WTC11 (cell line): Measurements from ENCODE around the gene GLTPD2. TPM values are rescaled to one million over a fixed set of nuclear protein-coding genes. Genes with fewer than 3 reads are reported as not detected.
A peak's percentile ranks its signal among the peaks of the same experiment; 100 is the strongest.

Experiments used
- ATAC-seq: fragments of 200-7000 bp; cut with Tn5 transposase; 2 replicates; pipeline ENCODE4 v1.10.0; 2021; ENCODE audit warnings: mild to moderate bottlenecking, moderate library complexity
- CTCF ChIA-PET: fragments of 300-600 bp; sonication (Branson Sonifier 250); formaldehyde crosslinking; loops from one replicate; lab custom pipeline; 2021; ENCODE audit warnings: antibody characterized with exemption; lab: Charles Lee
- POLR2A ChIA-PET: fragments of 350-600 bp; sonication (Branson Sonifier 250); formaldehyde crosslinking; loops from one replicate; lab custom pipeline; 2021; ENCODE audit warnings: antibody characterized with exemption; lab: Charles Lee
- DNase-seq: peaks from one replicate; pipeline ENCODE4 v3.0.0; 2021; ENCODE audit warnings: low spot score
- H3K27ac Mint-ChIP-seq: 2 replicates; pipeline ENCODE4 v1.8.0; 2021; ENCODE audit warnings: mixed read lengths
- H3K27me3 Mint-ChIP-seq: 2 replicates; pipeline ENCODE4 v1.8.0; 2021; ENCODE audit warnings: low read depth, mild to moderate bottlenecking, moderate library complexity, mixed read lengths
- H3K36me3 Mint-ChIP-seq: 2 replicates; pipeline ENCODE4 v1.8.0; 2021; ENCODE audit warnings: mixed read lengths
- H3K4me1 Mint-ChIP-seq: 2 replicates; pipeline ENCODE4 v1.8.0; 2022; ENCODE audit warnings: mixed read lengths
- H3K4me3 Mint-ChIP-seq: 2 replicates; pipeline ENCODE4 v1.8.0; 2021; ENCODE audit warnings: mild to moderate bottlenecking, moderate library complexity, mixed read lengths
- H3K9me3 Mint-ChIP-seq: 2 replicates; pipeline ENCODE4 v1.8.0; 2021; ENCODE audit warnings: mixed read lengths
- FOXK1 ChIP-seq: sonication (generic); formaldehyde crosslinking; IDR thresholded peaks from 2 replicates; pipeline ENCODE4 v1.8.0; 2022; ENCODE audit warnings: mild to moderate bottlenecking, moderate library complexity, missing genetic modification reagents
- FOXP1 ChIP-seq: sonication (generic); formaldehyde crosslinking; IDR thresholded peaks from 2 replicates; pipeline ENCODE4 v1.8.0; 2022; ENCODE audit warnings: missing genetic modification reagents, mild to moderate bottlenecking, moderate library complexity, borderline replicate concordance
- KAT7 ChIP-seq: sonication (generic); formaldehyde crosslinking; IDR thresholded peaks from 2 replicates; pipeline ENCODE4 v1.8.1; 2023; ENCODE audit warnings: missing genetic modification reagents, mild to moderate bottlenecking, borderline replicate concordance
- SP1 ChIP-seq: sonication (generic); formaldehyde crosslinking; conservative IDR thresholded peaks from 2 replicates; pipeline ENCODE4 v1.8.1; 2022; ENCODE audit warnings: missing genetic modification reagents
- TP53 ChIP-seq: sonication (generic); formaldehyde crosslinking; IDR thresholded peaks from 2 replicates; pipeline ENCODE4 v1.8.1; 2023; ENCODE audit warnings: mild to moderate bottlenecking, missing genetic modification reagents
- ZNF263 ChIP-seq: sonication (generic); formaldehyde crosslinking; IDR thresholded peaks from 2 replicates; pipeline ENCODE4 v1.8.1; 2022; ENCODE audit warnings: low read depth, mild to moderate bottlenecking, moderate library complexity, missing genetic modification reagents
- ZNF396 ChIP-seq: fragments of 250-450 bp; sonication (Bioruptor Pico); IDR thresholded peaks from 2 replicates; pipeline ENCODE4 v1.8.0; 2021; ENCODE audit warnings: mild to moderate bottlenecking, moderate library complexity, borderline replicate concordance
- ZNF416 ChIP-seq: fragments of 250-450 bp; sonication (Bioruptor Pico); IDR thresholded peaks from 2 replicates; pipeline ENCODE4 v1.9.0; 2021; ENCODE audit warnings: mild to moderate bottlenecking, inconsistent platforms
- total RNA-seq: library from RNA; stranded (reverse); gene quantifications from 3 replicates; pipeline ENCODE4 v1.2.3, GENCODE V29; 2021
- TF ChIP-seq, protein P1 (sequence below): sonication (generic); formaldehyde crosslinking; IDR thresholded peaks from 2 replicates; pipeline ENCODE4 v1.8.0; 2023; ENCODE audit warnings: missing genetic modification reagents, mild to moderate bottlenecking, borderline replicate concordance
- TF ChIP-seq, protein P2 (sequence below): sonication (generic); formaldehyde crosslinking; IDR thresholded peaks from 2 replicates; pipeline ENCODE4 v1.8.1; 2022; ENCODE audit warnings: mild to moderate bottlenecking, moderate library complexity, missing genetic modification reagents
- TF ChIP-seq, protein P3 (sequence below): fragments of 250-450 bp; sonication (Bioruptor Pico); IDR thresholded peaks from 2 replicates; pipeline ENCODE4 v1.9.0; 2021; ENCODE audit warnings: mild to moderate bottlenecking
- TF ChIP-seq, protein P4 (sequence below): sonication (generic); formaldehyde crosslinking; IDR thresholded peaks from 2 replicates; pipeline ENCODE4 v1.8.0; 2022; ENCODE audit warnings: mild to moderate bottlenecking, missing genetic modification reagents
- TF ChIP-seq, protein P5 (sequence below): sonication (generic); formaldehyde crosslinking; IDR thresholded peaks from 2 replicates; pipeline ENCODE4 v1.8.0; 2022; ENCODE audit warnings: mild to moderate bottlenecking, missing genetic modification reagents

Gene GLTPD2
- total RNA-seq, 1 experiment from 2014 or later: not detected

DNA sequence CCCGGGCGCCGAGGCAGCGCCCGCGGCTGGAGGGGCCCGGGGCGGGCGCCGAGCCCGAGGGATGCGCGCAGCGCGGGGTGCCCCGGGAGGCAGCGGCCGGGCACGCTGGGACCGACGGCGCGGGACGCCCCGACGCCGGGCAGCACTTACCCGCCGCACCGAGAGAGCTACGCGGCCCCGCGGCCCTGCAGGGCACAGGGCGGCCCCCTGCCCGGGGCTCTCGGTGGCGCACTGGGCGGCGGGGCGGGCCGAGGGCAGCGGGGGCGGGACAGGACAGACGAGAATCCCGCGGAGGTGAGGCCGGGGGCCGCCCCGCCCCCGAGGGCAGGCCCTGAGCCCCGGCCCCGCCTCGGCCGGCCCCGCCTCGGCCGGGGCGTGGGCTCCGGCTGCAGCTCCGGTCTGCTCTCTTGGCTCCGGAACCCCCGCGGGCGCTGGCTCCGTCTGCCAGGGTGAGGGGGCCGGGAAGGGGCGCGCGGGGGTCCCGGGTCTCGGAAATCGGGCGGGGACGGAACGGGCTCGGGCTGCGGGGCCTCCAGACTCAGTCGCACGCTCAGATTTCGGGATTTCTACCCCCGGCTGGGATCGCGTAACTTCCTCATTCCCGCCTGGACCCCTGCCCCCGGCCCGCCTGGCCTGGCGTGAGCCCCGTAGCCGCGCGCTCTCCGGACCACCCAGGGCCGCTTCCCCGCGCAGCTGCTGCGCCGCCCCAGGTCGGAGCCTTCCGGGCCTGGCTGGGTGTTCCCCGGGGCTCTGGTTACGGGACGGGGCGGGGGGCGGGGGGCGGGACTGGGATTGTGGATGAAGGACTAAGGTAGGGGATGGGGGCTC, 18.2 kb downstream of the GLTPD2 start, which contains the start of gene PLD2:
Gene PLD2, plus strand, starts transcription at position 376 of the 828 bp plus-strand sequence. CDS start 621 bp downstream, outside the sequence.
- peak; percentile 95 for ATAC-seq
- peaks cover 4% of the 10 kb centered on the region; the same call in 1 of the 2 replicates for H3K27me3 Mint-ChIP-seq
- ChIA-PET CTCF (interaction anchor here (0.6 to 3.7 kb wide), 12 partner anchors 11 to 500 kb away, joined by 3 to 27 read pairs (median 4); partner anchors contain the start of genes ARRB2, GLTPD2, MED11 and PSMB6), POLR2A (interaction anchor here (0.5 to 1.6 kb wide), 5 partner anchors 11 to 248 kb away, joined by 3 to 12 read pairs (median 3); partner anchors contain the start of gene PSMB6)
- TF ChIP-seq ZNF416 (CRISPR knock-in tag): 0 out of 2 replicates have a peak, but pooled peaks have one; percentile 37
- no peak for TF ChIP-seq ZNF396 (CRISPR knock-in tag)
- TF ChIP-seq FOXP1: 0 out of 2 replicates have a peak, but pooled peaks have one; percentile 28
- TF ChIP-seq, protein P1, sequence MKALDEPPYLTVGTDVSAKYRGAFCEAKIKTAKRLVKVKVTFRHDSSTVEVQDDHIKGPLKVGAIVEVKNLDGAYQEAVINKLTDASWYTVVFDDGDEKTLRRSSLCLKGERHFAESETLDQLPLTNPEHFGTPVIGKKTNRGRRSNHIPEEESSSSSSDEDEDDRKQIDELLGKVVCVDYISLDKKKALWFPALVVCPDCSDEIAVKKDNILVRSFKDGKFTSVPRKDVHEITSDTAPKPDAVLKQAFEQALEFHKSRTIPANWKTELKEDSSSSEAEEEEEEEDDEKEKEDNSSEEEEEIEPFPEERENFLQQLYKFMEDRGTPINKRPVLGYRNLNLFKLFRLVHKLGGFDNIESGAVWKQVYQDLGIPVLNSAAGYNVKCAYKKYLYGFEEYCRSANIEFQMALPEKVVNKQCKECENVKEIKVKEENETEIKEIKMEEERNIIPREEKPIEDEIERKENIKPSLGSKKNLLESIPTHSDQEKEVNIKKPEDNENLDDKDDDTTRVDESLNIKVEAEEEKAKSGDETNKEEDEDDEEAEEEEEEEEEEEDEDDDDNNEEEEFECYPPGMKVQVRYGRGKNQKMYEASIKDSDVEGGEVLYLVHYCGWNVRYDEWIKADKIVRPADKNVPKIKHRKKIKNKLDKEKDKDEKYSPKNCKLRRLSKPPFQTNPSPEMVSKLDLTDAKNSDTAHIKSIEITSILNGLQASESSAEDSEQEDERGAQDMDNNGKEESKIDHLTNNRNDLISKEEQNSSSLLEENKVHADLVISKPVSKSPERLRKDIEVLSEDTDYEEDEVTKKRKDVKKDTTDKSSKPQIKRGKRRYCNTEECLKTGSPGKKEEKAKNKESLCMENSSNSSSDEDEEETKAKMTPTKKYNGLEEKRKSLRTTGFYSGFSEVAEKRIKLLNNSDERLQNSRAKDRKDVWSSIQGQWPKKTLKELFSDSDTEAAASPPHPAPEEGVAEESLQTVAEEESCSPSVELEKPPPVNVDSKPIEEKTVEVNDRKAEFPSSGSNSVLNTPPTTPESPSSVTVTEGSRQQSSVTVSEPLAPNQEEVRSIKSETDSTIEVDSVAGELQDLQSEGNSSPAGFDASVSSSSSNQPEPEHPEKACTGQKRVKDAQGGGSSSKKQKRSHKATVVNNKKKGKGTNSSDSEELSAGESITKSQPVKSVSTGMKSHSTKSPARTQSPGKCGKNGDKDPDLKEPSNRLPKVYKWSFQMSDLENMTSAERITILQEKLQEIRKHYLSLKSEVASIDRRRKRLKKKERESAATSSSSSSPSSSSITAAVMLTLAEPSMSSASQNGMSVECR (CRISPR knock-in tag): no peak; the same call in 1 of the 2 replicates
- TF ChIP-seq, protein P2, sequence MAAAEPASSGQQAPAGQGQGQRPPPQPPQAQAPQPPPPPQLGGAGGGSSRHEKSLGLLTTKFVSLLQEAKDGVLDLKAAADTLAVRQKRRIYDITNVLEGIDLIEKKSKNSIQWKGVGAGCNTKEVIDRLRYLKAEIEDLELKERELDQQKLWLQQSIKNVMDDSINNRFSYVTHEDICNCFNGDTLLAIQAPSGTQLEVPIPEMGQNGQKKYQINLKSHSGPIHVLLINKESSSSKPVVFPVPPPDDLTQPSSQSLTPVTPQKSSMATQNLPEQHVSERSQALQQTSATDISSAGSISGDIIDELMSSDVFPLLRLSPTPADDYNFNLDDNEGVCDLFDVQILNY: no peak
- TF ChIP-seq, protein P3, sequence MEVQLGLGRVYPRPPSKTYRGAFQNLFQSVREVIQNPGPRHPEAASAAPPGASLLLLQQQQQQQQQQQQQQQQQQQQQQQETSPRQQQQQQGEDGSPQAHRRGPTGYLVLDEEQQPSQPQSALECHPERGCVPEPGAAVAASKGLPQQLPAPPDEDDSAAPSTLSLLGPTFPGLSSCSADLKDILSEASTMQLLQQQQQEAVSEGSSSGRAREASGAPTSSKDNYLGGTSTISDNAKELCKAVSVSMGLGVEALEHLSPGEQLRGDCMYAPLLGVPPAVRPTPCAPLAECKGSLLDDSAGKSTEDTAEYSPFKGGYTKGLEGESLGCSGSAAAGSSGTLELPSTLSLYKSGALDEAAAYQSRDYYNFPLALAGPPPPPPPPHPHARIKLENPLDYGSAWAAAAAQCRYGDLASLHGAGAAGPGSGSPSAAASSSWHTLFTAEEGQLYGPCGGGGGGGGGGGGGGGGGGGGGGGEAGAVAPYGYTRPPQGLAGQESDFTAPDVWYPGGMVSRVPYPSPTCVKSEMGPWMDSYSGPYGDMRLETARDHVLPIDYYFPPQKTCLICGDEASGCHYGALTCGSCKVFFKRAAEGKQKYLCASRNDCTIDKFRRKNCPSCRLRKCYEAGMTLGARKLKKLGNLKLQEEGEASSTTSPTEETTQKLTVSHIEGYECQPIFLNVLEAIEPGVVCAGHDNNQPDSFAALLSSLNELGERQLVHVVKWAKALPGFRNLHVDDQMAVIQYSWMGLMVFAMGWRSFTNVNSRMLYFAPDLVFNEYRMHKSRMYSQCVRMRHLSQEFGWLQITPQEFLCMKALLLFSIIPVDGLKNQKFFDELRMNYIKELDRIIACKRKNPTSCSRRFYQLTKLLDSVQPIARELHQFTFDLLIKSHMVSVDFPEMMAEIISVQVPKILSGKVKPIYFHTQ (CRISPR knock-in tag): no peak
- 0 out of 2 replicates have a peak, but pooled peaks have one; percentile 26 for TF ChIP-seq FOXK1
- TF ChIP-seq TP53 (CRISPR knock-in tag): 0 out of 2 replicates have a peak, but pooled peaks have one; percentile 11
- TF ChIP-seq, protein P4, sequence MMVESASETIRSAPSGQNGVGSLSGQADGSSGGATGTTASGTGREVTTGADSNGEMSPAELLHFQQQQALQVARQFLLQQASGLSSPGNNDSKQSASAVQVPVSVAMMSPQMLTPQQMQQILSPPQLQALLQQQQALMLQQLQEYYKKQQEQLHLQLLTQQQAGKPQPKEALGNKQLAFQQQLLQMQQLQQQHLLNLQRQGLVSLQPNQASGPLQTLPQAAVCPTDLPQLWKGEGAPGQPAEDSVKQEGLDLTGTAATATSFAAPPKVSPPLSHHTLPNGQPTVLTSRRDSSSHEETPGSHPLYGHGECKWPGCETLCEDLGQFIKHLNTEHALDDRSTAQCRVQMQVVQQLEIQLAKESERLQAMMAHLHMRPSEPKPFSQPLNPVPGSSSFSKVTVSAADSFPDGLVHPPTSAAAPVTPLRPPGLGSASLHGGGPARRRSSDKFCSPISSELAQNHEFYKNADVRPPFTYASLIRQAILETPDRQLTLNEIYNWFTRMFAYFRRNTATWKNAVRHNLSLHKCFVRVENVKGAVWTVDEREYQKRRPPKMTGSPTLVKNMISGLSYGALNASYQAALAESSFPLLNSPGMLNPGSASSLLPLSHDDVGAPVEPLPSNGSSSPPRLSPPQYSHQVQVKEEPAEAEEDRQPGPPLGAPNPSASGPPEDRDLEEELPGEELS (CRISPR knock-in tag): 0 out of 2 replicates have a peak, but pooled peaks have one; percentile 42
- peak; percentile 60; the same call in 1 of the 2 replicates for TF ChIP-seq KAT7 (CRISPR knock-in tag)
- TF ChIP-seq ZNF263 (CRISPR knock-in tag): 0 out of 2 replicates have a peak, but pooled peaks have one; percentile 3
- peak; percentile 50; the same call in 1 of the 2 replicates for TF ChIP-seq SP1 (CRISPR knock-in tag)
- TF ChIP-seq, protein P5, sequence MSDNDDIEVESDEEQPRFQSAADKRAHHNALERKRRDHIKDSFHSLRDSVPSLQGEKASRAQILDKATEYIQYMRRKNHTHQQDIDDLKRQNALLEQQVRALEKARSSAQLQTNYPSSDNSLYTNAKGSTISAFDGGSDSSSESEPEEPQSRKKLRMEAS (CRISPR knock-in tag): no peak
- H3K36me3 Mint-ChIP-seq: peaks cover 17% of the 10 kb centered on the region
- H3K9me3 Mint-ChIP-seq: no peaks in the 10 kb centered on the region
- peak; percentile 85 for DNase-seq
- peak within 1 kb of the TSS; percentile 89 for H3K4me3 Mint-ChIP-seq
- H3K4me1 Mint-ChIP-seq: peaks cover 10% of the 10 kb centered on the region
- H3K27ac Mint-ChIP-seq: peak within 1 kb of the TSS; percentile 36; the same call in 1 of the 2 replicates
